AG08395 (cell line): ENCODE results near the gene GREM1.

Experiments
- DNase-seq: peaks from one replicate; pipeline ENCODE4 v3.0.0; 2012; ENCODE audit warnings: mixed read lengths, low spot score

GREM1 gene

GRCh38 chr15:32784581-32784980 is 66.8 kb downstream of the GREM1 start:
- peak; percentile 20 for DNase-seq

GRCh38 chr15:32786906-32787305 is 69.1 kb downstream of the GREM1 start:
- no peak for DNase-seq

- DNase-seq: no peak
These were observed 70.1 kb downstream of the GREM1 start for GRCh38 chr15:32787949-32788348.

- DNase-seq: peak; percentile 35
These were observed 72.7 kb downstream of the GREM1 start for GRCh38 chr15:32790352-32790999.

GRCh38 chr15:32792436-32792835 is 74.6 kb downstream of the GREM1 start:
- no peak for DNase-seq
